Activated naive CD8-positive, alpha-beta T cell treated with anti-CD3 and anti-CD28 coated beads, Interleukin-2, amount 50 U/mL, for 16 hours (primary cell): ENCODE measurements around the gene FOXK1.
"Not testable (repeated sequence)": the region's sequence is repeated elsewhere in the genome, so short reads cannot be mapped to it uniquely, and the experiment has no call there.

Experiments
- DNase-seq: peaks from one replicate; pipeline ENCODE4 v3.0.0-alpha.2; 2020; ENCODE audit warnings: low read depth, low spot score

Gene FOXK1

GRCh38 chr7:4800487-4800886 lies 118.4 kb downstream of the FOXK1 start:
- no peak for DNase-seq

GRCh38 chr7:4800926-4801838 lies 119.1 kb downstream of the FOXK1 start:
- no peak for DNase-seq

GRCh38 chr7:4801839-4802231 lies 119.7 kb downstream of the FOXK1 start:
- no peak for DNase-seq

DNA sequence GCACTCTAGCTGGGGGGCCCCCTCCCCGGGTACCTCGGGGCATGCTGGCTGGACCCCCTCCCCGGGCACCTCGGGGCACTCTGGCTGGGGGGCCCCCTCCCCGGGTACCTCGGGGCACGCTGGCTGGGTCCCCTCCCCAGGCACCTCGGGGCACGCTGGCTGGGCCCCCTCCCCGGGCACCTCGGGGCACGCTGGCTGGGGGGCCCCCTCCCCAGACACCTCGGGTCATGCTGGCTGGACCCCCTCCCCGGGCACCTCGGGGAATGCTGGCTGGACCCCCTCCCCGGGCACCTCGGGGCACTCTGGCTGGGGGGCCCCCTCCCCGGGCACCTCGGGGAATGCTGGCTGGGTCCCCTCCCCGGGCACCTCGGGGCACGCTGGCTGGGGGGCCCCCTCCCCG lies 120.5 kb downstream of the FOXK1 start:
- not testable (repeated sequence) for DNase-seq

- no peak for DNase-seq
These were observed 121.5 kb downstream of the FOXK1 start for GRCh38 chr7:4803397-4804241.

DNA sequence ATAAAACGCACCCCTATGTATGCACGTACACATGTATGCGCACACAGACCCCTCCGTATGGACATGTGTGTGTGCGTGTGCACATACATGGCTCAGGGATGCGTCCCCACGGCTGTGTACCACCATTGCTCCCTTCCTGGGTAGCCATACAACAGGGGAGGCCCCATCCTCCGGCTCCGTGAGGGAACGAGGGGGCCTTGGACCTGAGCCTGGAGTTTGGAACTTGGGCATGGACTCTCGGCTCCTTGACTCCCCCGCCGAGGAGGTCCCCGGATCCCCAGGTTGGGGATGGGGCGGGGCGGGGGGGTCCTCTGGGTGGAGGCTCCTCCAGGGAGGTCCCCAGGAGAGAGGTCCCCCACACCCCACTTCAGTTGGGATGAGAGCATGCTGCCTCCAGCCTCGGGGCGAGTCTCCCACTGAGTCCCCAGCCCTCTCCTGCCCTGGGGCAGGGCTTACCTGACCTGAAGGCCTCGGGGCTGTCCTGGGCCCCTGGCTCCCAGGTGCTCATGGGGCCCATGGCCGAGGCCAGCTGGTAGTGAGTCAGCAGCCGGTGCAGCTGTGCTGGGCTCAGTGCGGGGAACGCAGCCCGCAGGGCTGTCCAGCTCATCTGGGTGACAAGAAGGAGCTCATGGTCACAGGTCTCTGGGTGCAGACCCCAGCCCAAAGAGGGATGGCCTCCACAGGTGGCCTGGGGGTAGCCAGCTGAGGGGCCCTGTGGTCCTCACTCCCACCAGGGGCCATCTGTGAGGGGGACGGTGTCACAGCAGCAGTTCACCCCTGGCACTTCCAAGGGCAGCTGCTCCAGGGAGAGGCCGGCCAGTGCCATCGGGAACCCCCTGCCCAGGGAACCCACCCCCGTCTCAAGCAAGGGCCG lies 123.3 kb downstream of the FOXK1 start:
- DNase-seq = no peak

GRCh38 chr7:4805984-4806300 lies 123.8 kb downstream of the FOXK1 start:
- DNase-seq = no peak

GRCh38 chr7:4806983-4807597 lies 125.0 kb downstream of the FOXK1 start:
- DNase-seq = no peak

GRCh38 chr7:4807598-4808016 lies 125.5 kb downstream of the FOXK1 start:
- no peak for DNase-seq

- DNase-seq = no peak
These were observed 125.9 kb downstream of the FOXK1 start for GRCh38 chr7:4808026-4808425.

DNA sequence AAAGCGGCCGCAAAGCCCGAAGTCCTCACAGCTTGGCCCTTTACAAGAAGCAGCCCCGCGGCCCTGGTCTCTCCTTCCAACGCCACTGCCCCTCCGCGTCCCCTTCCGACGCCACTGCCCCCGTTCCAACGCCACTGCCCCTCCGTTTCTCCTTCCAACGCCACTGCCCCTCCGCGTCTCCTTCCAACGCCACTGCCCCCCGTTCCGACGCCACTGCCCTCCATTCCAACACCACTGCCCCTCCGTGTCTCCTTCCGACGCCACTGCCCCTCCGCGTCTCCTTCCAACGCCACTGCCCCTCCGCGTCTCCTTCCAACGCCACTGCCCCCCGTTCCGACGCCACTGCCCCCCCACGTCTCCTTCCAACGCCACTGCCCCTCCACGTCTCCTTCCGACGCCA lies 126.5 kb downstream of the FOXK1 start:
- DNase-seq = no peak

DNA sequence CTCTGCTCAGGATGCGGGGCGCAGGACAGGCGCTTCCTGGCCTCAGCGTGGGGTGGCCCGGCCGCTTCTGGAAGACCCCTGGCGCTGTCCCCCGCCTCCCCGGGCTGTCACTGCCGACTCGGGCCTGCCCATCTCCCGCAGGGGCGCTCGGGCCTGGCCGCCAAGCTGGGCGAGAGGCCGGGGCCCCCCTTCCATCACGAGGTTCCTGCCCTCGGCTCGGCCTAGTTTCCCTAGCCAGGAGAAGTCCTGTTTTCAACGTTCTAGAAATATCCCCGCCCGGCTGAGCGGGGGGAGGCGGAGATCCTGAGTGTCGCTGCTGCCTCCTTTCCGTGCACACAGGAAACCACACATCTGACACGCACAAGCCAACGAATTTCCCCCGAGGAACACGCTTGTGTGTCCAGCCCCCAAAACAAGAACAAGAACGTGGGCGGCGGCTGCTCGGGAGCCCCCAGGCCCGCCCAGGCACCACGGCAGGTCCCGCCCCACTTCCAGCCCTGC lies 127.0 kb downstream of the FOXK1 start:
- no peak for DNase-seq

DNA sequence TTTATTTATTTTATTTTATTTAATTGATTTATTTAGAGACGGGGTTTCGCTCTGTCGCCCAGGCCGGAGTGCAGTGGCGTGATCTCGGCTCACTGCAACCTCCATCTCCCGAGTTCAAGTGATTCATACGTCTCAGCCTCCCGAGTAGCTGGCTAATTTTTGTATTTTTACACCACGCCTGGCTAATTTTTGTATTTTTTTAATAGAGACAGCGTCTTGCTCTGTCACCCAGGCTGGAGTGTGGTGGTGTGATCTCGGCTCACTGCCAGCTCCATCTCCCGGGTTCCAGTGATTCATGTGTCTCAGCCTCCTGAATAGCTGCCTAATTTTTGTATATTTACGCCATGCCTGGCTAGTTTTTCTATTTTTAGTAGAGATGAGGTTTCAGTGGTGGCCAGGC lies 127.6 kb downstream of the FOXK1 start:
- no peak for DNase-seq

- no peak for DNase-seq
These were observed 132.3 kb downstream of the FOXK1 start for GRCh38 chr7:4814433-4814832.

DNA sequence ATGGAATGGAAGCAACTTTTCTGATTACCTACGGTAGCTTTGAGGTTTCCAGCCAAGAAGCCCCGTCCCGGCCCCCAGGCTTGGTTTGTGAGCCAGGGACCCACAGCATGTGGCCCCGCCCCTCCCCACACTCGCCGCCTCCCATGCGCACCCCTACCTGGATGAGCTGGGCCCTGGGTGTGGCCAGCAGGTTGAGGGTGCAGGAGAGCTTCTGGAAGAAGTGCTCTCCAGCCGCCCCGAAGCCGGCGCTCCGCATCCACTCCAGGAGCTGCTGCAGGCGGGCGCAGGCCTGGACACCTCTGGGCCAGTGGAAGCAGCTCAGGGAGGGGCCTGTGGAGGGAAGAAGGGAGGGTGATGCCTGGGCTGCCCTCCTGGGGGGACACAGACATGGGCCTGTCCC lies 133.0 kb downstream of the FOXK1 start:
- DNase-seq = no peak

- no peak for DNase-seq
These were observed 133.7 kb downstream of the FOXK1 start for GRCh38 chr7:4815609-4816418.

DNA sequence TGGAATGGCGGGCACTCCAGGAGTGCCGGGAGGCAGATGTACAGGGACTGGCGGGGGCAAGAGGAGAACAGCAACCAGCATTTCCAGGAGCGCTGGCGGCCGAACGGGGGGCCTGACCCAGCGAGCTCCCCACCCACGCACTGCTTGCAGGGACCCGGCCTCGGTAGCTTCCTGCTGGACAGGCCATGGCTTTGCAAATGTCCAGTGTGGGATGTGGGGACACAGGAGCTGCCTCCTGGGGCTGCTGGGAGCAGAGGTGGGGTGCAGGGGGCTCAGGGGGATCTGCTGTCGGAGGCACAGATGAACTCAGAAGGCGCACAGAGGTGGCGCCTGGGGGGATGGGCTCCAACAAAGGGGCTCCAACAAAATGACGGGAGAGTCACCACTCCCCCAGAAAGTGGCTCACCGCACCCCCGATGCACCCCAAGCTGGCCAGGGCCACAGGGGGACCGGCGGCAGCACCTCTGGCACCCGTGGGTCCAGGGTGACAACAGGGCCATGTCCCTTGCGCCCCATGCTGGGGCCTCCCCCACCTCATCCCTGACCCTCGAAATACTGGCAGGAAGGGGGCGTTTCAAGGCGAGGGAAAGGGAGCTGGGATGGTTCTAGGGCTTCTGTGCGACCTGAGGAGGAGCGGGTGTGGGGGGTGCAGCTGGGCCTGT lies 134.5 kb downstream of the FOXK1 start:
- DNase-seq = no peak

DNA sequence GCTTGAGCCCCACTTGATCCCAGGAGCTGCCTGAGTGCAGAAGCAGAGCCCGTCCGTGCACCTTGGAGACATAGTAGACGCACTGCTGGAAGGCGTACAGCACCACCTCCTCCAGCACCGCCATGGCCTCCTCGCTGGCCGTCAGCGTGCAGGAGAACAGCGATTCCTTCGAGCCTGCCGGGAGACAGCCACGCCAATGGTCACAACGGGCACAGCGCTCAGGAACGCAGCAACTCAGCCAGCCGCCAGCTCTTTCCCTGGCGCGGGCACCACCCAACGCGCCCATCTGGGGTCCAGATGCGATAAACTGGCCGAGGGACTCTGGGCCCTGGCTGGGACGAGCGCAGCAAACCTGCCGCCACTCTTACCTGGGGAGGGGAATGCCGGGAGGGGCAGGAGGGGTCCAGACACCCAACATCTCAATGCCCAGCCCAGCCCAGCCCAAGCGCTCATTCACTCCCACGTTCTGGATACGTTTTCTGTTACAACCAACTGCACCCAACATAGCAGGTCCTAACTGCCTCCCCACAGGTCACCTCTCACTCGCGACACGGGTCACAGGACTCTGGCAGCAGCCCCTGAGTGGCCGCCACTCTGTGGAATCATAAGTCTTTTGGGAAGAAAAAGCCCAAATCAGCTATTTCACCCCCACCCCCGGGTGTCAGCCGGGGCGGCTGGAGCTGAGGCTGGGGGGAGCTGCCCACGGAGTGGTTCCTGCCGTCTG lies 135.2 kb downstream of the FOXK1 start:
- DNase-seq = no peak
